ENCODE measurements around the gene TMEM120B.
"Not testable (repeated sequence)": the region's sequence is repeated elsewhere in the genome, so short reads cannot be mapped to it uniquely, and the experiment has no call there.

The TMEM120B gene

GRCh38 chr12:121709478-121709961 lies 3.0 kb upstream of the TMEM120B start:
- DNase-seq, result no peak

GRCh38 chr12:121711361-121712189 lies 977 bp upstream of the TMEM120B start:
- peak; percentile 27 for DNase-seq

- peak; percentile 24 for DNase-seq
These were observed 427 bp upstream of the TMEM120B start for GRCh38 chr12:121712190-121712460.

GRCh38 chr12:121713257-121713777 lies 765 bp downstream of the TMEM120B start:
- no peak for DNase-seq

GRCh38 chr12:121713793-121714192 lies 1.2 kb downstream of the TMEM120B start:
- no peak for DNase-seq

- DNase-seq, result not testable (repeated sequence)
These were observed 2.5 kb downstream of the TMEM120B start for GRCh38 chr12:121715055-121715454.

- no peak for DNase-seq
These were observed 3.4 kb downstream of the TMEM120B start for GRCh38 chr12:121715862-121716435.

GRCh38 chr12:121717041-121717699 lies 4.6 kb downstream of the TMEM120B start:
- no peak for DNase-seq

GRCh38 chr12:121718653-121719239 lies 6.2 kb downstream of the TMEM120B start:
- DNase-seq, result peak; percentile 36

GRCh38 chr12:121719926-121720414 lies 7.4 kb downstream of the TMEM120B start:
- DNase-seq, result no peak

GRCh38 chr12:121720762-121721161 lies 8.2 kb downstream of the TMEM120B start:
- no peak for DNase-seq

GRCh38 chr12:121722511-121722910 lies 10.0 kb downstream of the TMEM120B start:
- no peak for DNase-seq

GRCh38 chr12:121723200-121723599 lies 10.6 kb downstream of the TMEM120B start:
- DNase-seq, result no peak

GRCh38 chr12:121724925-121725324 lies 12.4 kb downstream of the TMEM120B start:
- no peak for DNase-seq

- DNase-seq, result no peak
These were observed 12.9 kb downstream of the TMEM120B start for GRCh38 chr12:121725423-121725822.

GRCh38 chr12:121729021-121729420 lies 16.5 kb downstream of the TMEM120B start:
- no peak for DNase-seq

- no peak for DNase-seq
These were observed 18.9 kb downstream of the TMEM120B start for GRCh38 chr12:121731473-121731872.

GRCh38 chr12:121733849-121734248 lies 21.3 kb downstream of the TMEM120B start:
- DNase-seq, result no peak

- no peak for DNase-seq
These were observed 25.8 kb downstream of the TMEM120B start for GRCh38 chr12:121738340-121738858.

- no peak for DNase-seq
These were observed 28.3 kb downstream of the TMEM120B start for GRCh38 chr12:121740847-121741246.

- no peak for DNase-seq
These were observed 29.2 kb downstream of the TMEM120B start for GRCh38 chr12:121741743-121742142.

- DNase-seq, result not testable (repeated sequence)
These were observed 33.0 kb downstream of the TMEM120B start for GRCh38 chr12:121745545-121745944.

GRCh38 chr12:121748218-121748570 lies 35.6 kb downstream of the TMEM120B start:
- no peak for DNase-seq
